ENCODE measurements around the gene SNAI3.

- peak; percentile 47 to 69 for TF ChIP-seq POLR2A (IDR thresholded peaks at IDR 0.05)
- TF ChIP-seq, protein P1, sequence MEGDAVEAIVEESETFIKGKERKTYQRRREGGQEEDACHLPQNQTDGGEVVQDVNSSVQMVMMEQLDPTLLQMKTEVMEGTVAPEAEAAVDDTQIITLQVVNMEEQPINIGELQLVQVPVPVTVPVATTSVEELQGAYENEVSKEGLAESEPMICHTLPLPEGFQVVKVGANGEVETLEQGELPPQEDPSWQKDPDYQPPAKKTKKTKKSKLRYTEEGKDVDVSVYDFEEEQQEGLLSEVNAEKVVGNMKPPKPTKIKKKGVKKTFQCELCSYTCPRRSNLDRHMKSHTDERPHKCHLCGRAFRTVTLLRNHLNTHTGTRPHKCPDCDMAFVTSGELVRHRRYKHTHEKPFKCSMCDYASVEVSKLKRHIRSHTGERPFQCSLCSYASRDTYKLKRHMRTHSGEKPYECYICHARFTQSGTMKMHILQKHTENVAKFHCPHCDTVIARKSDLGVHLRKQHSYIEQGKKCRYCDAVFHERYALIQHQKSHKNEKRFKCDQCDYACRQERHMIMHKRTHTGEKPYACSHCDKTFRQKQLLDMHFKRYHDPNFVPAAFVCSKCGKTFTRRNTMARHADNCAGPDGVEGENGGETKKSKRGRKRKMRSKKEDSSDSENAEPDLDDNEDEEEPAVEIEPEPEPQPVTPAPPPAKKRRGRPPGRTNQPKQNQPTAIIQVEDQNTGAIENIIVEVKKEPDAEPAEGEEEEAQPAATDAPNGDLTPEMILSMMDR (IDR thresholded peaks at IDR 0.05), result peak in 1 of 6 experiments; percentile 8
These were observed 20.1 kb upstream of the SNAI3 start, which contains the start of the genes CTU2 and RNF166 for GRCh38 chr16:88706229-88706964.

Measured in Peyer's patch (tissue), 4 donors.